ENCODE data around the gene ARFGAP1. TPM values are rescaled to one million over a fixed set of nuclear protein-coding genes. Genes with fewer than 3 reads are reported as not detected.

Gene ARFGAP1
- total and polyA plus RNA-seq, 10 of the 15 experiments (the other 5 are each of a cell fraction or from before 2014, with no cell fraction given): 0.45 to 79.9 (median 30.8) TPM

GRCh38 chr20:63306673-63307537 is 34.3 kb downstream of the ARFGAP1 start:
- no peak overlapping the region for H3K4me3 ChIP-seq
- H3K27me3 ChIP-seq (replicated peaks in 1 of 2; ENCODE audit: control insufficient read depth in 2 of 2, insufficient read depth in 2 of 2, low read length in 1 of 2): no peaks in the 10 kb centered on the region
- in situ Hi-C loops (cut with MboI): no loop called here
- no peak overlapping the region for H3K4me2 ChIP-seq (ENCODE audit: control insufficient read depth, insufficient read depth)
- 50% methylated on average over 34 of the region's 35 CpGs for WGBS (ENCODE audit: insufficient coverage, insufficient replicate concordance, low lambda C conversion rate, missing lambda C conversion rate)
- FAIRE-seq (no peak), DNase-seq (ENCODE audit: low read depth, low spot score) (no peak), ATAC-seq (no peak)
- H4K20me1 ChIP-seq (ENCODE audit: control insufficient read depth, insufficient read depth): no peaks in the 10 kb centered on the region
- no peak overlapping the region for H3K27ac ChIP-seq (ENCODE audit: control insufficient read depth, insufficient read depth)
- intact Hi-C loops (cut with micrococcal nuclease; ENCODE audit: unreplicated experiment): no loop called here
- ChIA-PET RAD21 (ENCODE audit: unreplicated experiment) (no interaction called here), POLR2A (no interaction called here), CTCF (interaction anchor here (1.5 kb wide), 1 partner anchor 75 kb away, joined by 7 read pairs; no protein-coding TSS in a partner anchor), SMC1A (ENCODE audit: uncharacterized antibody, unreplicated experiment) (no interaction called here)
- H3K79me2 ChIP-seq (ENCODE audit: control insufficient read depth, insufficient read depth, low read length): no peaks in the 10 kb centered on the region
- no peaks in the 10 kb centered on the region for H3K36me3 ChIP-seq (ENCODE audit: control insufficient read depth in 2 of 2, insufficient read depth in 2 of 2, low read length in 1 of 2)
- no peaks in the 10 kb centered on the region for H3K4me1 ChIP-seq (ENCODE audit: control insufficient read depth, insufficient read depth, low read length)
- H2AFZ ChIP-seq (ENCODE audit: control insufficient read depth, low read depth, low read length): no peak overlapping the region
- no peaks in the 10 kb centered on the region for H3K9me3 ChIP-seq (replicated peaks; ENCODE audit: control insufficient read depth, insufficient read depth, low read length)
- BruUV-seq (replicated peaks): no TSS peak
- no peak overlapping the region for H3K9ac ChIP-seq (ENCODE audit: control insufficient read depth, insufficient read depth, low read length)
- TF ChIP-seq LARP7 (IDR thresholded peaks at IDR 0.05) (no peak), CEBPZ (IDR thresholded peaks at IDR 0.05; ENCODE audit: low read depth, low read length) (no peak), ZNF207 (IDR thresholded peaks at IDR 0.05; ENCODE audit: borderline replicate concordance) (no peak), RAD51 (IDR thresholded peaks at IDR 0.05) (no peak), BACH1 (IDR thresholded peaks at IDR 0.05; ENCODE audit: borderline replicate concordance) (no peak), RFX5 (IDR thresholded peaks at IDR 0.05; ENCODE audit: low read depth, low read length) (no peak), SKIL (IDR thresholded peaks at IDR 0.05; ENCODE audit: low read depth, poor library complexity, severe bottlenecking) (no peak), POLR2AphosphoS2 (IDR thresholded peaks at IDR 0.05; ENCODE audit: low read depth, low read length) (no peak), RUNX3 (IDR thresholded peaks at IDR 0.05; ENCODE audit: low read length) (no peak), TCF3 (IDR thresholded peaks at IDR 0.05; ENCODE audit: borderline replicate concordance, insufficient read depth, low read depth, low read length) (no peak), E2F8 (IDR thresholded peaks at IDR 0.05; ENCODE audit: low read depth, partially characterized antibody) (no peak), EGR1 (IDR thresholded peaks at IDR 0.05; ENCODE audit: borderline replicate concordance in 1 of 2, low read depth in 2 of 2, low read length in 2 of 2) (no peak)
- TF ChIP-seq, protein P1, sequence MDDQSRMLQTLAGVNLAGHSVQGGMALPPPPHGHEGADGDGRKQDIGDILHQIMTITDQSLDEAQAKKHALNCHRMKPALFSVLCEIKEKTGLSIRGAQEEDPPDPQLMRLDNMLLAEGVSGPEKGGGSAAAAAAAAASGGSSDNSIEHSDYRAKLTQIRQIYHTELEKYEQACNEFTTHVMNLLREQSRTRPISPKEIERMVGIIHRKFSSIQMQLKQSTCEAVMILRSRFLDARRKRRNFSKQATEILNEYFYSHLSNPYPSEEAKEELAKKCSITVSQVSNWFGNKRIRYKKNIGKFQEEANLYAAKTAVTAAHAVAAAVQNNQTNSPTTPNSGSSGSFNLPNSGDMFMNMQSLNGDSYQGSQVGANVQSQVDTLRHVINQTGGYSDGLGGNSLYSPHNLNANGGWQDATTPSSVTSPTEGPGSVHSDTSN (IDR thresholded peaks at IDR 0.05; ENCODE audit: insufficient replicate concordance, low read depth, low read length): no peak

All from GM12878 (cell line).